SH-SY5Y (cell line): Measurements from ENCODE around the gene CPNE4.

ENCODE experiments used
- GATA2 ChIP-seq: IDR thresholded peaks from 2 replicates; pipeline ENCODE4 v1.6.1; 2011; ENCODE audit warnings: mild to moderate bottlenecking, low read depth, low read length
- GATA3 ChIP-seq: IDR thresholded peaks from 2 replicates; pipeline ENCODE4 v1.6.1; 2011; ENCODE audit warnings: low read depth, mild to moderate bottlenecking, low read length, moderate library complexity

DNA sequence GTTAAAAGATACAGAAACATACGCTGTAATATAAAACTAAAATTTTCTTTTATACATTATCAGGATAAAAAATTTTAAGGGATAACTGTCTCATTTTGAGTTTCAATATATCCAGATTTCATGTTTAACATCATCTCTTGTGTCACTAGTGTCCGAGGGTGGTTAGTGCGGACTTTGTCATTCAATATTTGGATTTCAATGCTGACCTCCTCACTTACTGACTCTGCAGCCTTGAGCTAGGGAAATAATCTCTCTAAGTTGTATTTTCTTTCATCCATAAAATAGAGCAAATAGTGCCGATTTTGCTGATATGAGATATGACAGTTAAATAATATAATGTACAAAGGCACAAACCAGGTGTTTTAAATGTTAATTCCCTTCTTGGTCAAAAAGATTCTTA is 203.2 kb downstream of the CPNE4 start:
- TF ChIP-seq GATA2 = no peak
- TF ChIP-seq GATA3 = no peak
